ENCODE results near the gene MEA1.

The MEA1 gene

DNA sequence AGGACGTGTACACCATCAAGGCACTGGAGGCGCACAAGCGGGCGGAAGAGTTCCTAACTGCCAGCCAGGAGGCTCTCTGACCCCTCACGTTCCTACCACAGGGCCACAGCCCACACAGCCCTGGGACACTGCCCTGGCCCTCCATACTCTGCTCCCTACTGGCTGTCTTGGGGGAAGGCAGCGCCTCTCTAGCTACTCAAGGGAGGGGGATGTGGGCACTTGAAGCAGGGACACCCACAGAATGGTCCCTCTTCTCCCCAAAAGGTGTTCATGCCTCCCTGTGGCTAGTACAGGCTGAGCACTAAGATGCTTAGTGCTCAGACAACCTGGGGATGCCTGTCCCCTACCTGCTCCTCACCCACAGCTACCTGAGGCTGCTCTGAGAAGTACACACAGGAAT lies 2.5 kb downstream of the MEA1 start:
- Histone ChIP-seq H3K36me3 (ENCODE audit: control insufficient read depth in 1 of 2, insufficient read depth in 2 of 2, low read depth in 1 of 2, low read length in 2 of 2) (peaks cover 62 to 63% of the 10 kb centered on the region in 2 experiments), H2AK5ac (ENCODE audit: low read length, severe bottlenecking) (no peak overlapping the region), H3K27ac (ENCODE audit: low read length, poor library complexity, severe bottlenecking) (no peak overlapping the region), H4K8ac (ENCODE audit: low read length) (no peak overlapping the region), H3K9me3 (ENCODE audit: control insufficient read depth, low read length) (no peaks in the 10 kb centered on the region), H3K4ac (ENCODE audit: low read depth in 1 of 2, low read length in 2 of 2) (no peak overlapping the region), H2BK120ac (ENCODE audit: low read depth, low read length) (no peak overlapping the region), H3K14ac (ENCODE audit: low read length in 2 of 2) (no peak overlapping the region), H4K91ac (ENCODE audit: low read length) (no peak overlapping the region), H3K27me3 (ENCODE audit: control insufficient read depth in 1 of 2, insufficient read depth in 1 of 2, low read length in 2 of 2) (no peaks in the 10 kb centered on the region), H2AFZ (ENCODE audit: low read depth, low read length) (no peak overlapping the region), H3K18ac (ENCODE audit: low read depth in 1 of 2, low read length in 2 of 2) (no peak overlapping the region), H2BK12ac (ENCODE audit: low read length in 2 of 2) (no peak overlapping the region), H3K23ac (ENCODE audit: low read length in 2 of 2) (no peak overlapping the region), H3K4me2 (ENCODE audit: low read length, poor library complexity, severe bottlenecking) (no peak overlapping the region), H3K79me1 (replicated peaks; ENCODE audit: low read length, poor library complexity, severe bottlenecking) (peaks cover 31% of the 10 kb centered on the region), H2BK15ac (ENCODE audit: low read depth, poor library complexity, severe bottlenecking) (no peak overlapping the region), H3K4me1 (ENCODE audit: control insufficient read depth, insufficient read depth, low read depth, low read length) (peaks cover 17% of the 10 kb centered on the region), H3K4me3 (ENCODE audit: insufficient read depth in 1 of 2, low read depth in 1 of 2, low read length in 2 of 2) (no peak overlapping the region), H2BK5ac (ENCODE audit: low read depth, low read length, poor library complexity, severe bottlenecking) (no peak overlapping the region), H3K9ac (ENCODE audit: low read length) (peak overlapping the region; percentile 92)
- no peak for DNase-seq
- 84% methylated on average over 3 of the region's 6 CpGs for WGBS

DNA sequence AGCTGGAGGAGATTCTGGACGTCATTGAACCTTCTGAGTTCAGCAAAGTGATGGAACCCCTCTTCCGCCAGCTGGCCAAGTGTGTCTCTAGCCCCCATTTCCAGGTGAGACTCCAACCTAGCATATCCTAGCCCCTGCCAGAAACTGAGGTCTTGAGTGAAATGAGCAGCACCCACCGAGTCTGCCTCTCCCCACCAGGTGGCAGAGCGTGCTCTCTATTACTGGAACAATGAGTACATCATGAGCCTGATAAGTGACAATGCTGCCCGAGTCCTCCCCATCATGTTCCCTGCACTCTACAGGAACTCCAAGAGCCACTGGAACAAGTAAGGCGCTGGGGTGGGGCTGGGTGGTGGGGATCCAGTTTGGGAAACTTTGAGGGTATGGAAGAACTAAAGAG lies 4.6 kb downstream of the MEA1 start:
- no peak overlapping the region for H3K23ac ChIP-seq (ENCODE audit: low read length in 2 of 2)
- H4K91ac ChIP-seq (ENCODE audit: low read length), result no peak overlapping the region
- peaks cover 36% of the 10 kb centered on the region for H3K79me1 ChIP-seq (replicated peaks; ENCODE audit: low read length, poor library complexity, severe bottlenecking)
- H2AK5ac ChIP-seq (ENCODE audit: low read length, severe bottlenecking), result no peak overlapping the region
- no peaks in the 10 kb centered on the region for H3K9me3 ChIP-seq (ENCODE audit: control insufficient read depth, low read length)
- no peak overlapping the region for H2BK120ac ChIP-seq (ENCODE audit: low read depth, low read length)
- peak overlapping the region; percentile 24 for H4K8ac ChIP-seq (ENCODE audit: low read length)
- DNase-seq, result peak; percentile 39
- peaks cover 12% of the 10 kb centered on the region for H3K4me1 ChIP-seq (ENCODE audit: control insufficient read depth, insufficient read depth, low read depth, low read length)
- no peak overlapping the region for H2BK12ac ChIP-seq (ENCODE audit: low read length in 2 of 2)
- H3K27ac ChIP-seq (ENCODE audit: low read length, poor library complexity, severe bottlenecking), result no peak overlapping the region
- no peak overlapping the region for H3K4me2 ChIP-seq (ENCODE audit: low read length, poor library complexity, severe bottlenecking)
- no peak overlapping the region for H2AFZ ChIP-seq (ENCODE audit: low read depth, low read length)
- H2BK15ac ChIP-seq (ENCODE audit: low read depth, poor library complexity, severe bottlenecking), result no peak overlapping the region
- H3K27me3 ChIP-seq (ENCODE audit: control insufficient read depth in 1 of 2, insufficient read depth in 1 of 2, low read length in 2 of 2), result no peaks in the 10 kb centered on the region
- H2BK5ac ChIP-seq (ENCODE audit: low read depth, low read length, poor library complexity, severe bottlenecking), result no peak overlapping the region
- no peak overlapping the region for H3K4me3 ChIP-seq (ENCODE audit: insufficient read depth in 1 of 2, low read depth in 1 of 2, low read length in 2 of 2)
- H3K18ac ChIP-seq (ENCODE audit: low read depth in 1 of 2, low read length in 2 of 2), result no peak overlapping the region
- H3K9ac ChIP-seq (ENCODE audit: low read length), result no peak overlapping the region
- WGBS, result 83% methylated on average over 5 of the region's 6 CpGs
- H3K36me3 ChIP-seq (ENCODE audit: control insufficient read depth in 1 of 2, insufficient read depth in 2 of 2, low read depth in 1 of 2, low read length in 2 of 2), result peaks cover 63 to 68% of the 10 kb centered on the region in 2 experiments
- no peak overlapping the region for H3K14ac ChIP-seq (ENCODE audit: low read length in 2 of 2)
- H3K4ac ChIP-seq (ENCODE audit: low read depth in 1 of 2, low read length in 2 of 2), result no peak overlapping the region

DNA sequence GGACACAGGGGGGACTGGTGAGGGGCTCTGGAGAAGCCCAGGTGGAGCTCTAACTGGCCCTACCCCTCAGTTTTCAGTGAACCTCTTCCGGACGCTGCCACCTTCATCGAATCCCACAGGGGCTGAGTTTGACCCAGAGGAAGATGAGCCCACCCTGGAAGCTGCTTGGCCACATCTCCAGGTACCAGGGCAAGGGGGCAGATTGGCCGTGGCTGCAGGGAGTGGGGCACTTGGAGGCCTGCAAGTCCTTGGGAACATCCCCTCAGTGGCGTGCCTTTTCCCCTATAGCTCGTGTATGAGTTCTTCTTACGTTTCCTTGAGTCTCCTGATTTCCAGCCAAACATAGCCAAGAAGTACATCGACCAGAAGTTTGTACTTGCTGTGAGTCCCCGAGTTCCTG lies 6.6 kb downstream of the MEA1 start:
- H3K9ac ChIP-seq (ENCODE audit: low read length), result no peak overlapping the region
- H2BK15ac ChIP-seq (ENCODE audit: low read depth, poor library complexity, severe bottlenecking), result no peak overlapping the region
- H4K8ac ChIP-seq (ENCODE audit: low read length), result no peak overlapping the region
- no peak overlapping the region for H3K18ac ChIP-seq (ENCODE audit: low read depth in 1 of 2, low read length in 2 of 2)
- no peak overlapping the region for H2BK120ac ChIP-seq (ENCODE audit: low read depth, low read length)
- 95% methylated on average over 9 of the region's 9 CpGs for WGBS
- no peaks in the 10 kb centered on the region for H3K9me3 ChIP-seq (ENCODE audit: control insufficient read depth, low read length)
- H3K27me3 ChIP-seq (ENCODE audit: control insufficient read depth in 1 of 2, insufficient read depth in 1 of 2, low read length in 2 of 2), result no peaks in the 10 kb centered on the region
- H3K4me2 ChIP-seq (ENCODE audit: low read length, poor library complexity, severe bottlenecking), result no peak overlapping the region
- no peak overlapping the region for H4K91ac ChIP-seq (ENCODE audit: low read length)
- H2AFZ ChIP-seq (ENCODE audit: low read depth, low read length), result no peak overlapping the region
- H2AK5ac ChIP-seq (ENCODE audit: low read length, severe bottlenecking), result no peak overlapping the region
- no peak overlapping the region for H3K4ac ChIP-seq (ENCODE audit: low read depth in 1 of 2, low read length in 2 of 2)
- no peak overlapping the region for H2BK12ac ChIP-seq (ENCODE audit: low read length in 2 of 2)
- H3K23ac ChIP-seq (ENCODE audit: low read length in 2 of 2), result no peak overlapping the region
- peaks cover 3% of the 10 kb centered on the region for H3K4me1 ChIP-seq (ENCODE audit: control insufficient read depth, insufficient read depth, low read depth, low read length)
- no peak overlapping the region for H2BK5ac ChIP-seq (ENCODE audit: low read depth, low read length, poor library complexity, severe bottlenecking)
- H3K36me3 ChIP-seq (ENCODE audit: control insufficient read depth in 1 of 2, insufficient read depth in 2 of 2, low read depth in 1 of 2, low read length in 2 of 2), result peaks cover 63 to 69% of the 10 kb centered on the region in 2 experiments
- no peak overlapping the region for H3K27ac ChIP-seq (ENCODE audit: low read length, poor library complexity, severe bottlenecking)
- no peak overlapping the region for H3K4me3 ChIP-seq (ENCODE audit: insufficient read depth in 1 of 2, low read depth in 1 of 2, low read length in 2 of 2)
- peaks cover 40% of the 10 kb centered on the region for H3K79me1 ChIP-seq (replicated peaks; ENCODE audit: low read length, poor library complexity, severe bottlenecking)
- no peak overlapping the region for H3K14ac ChIP-seq (ENCODE audit: low read length in 2 of 2)
- DNase-seq, result no peak

GRCh38 chr6:43006251-43006650 lies 7.5 kb downstream of the MEA1 start:
- Histone ChIP-seq H4K8ac (ENCODE audit: low read length) (no peak overlapping the region), H2AFZ (ENCODE audit: low read depth, low read length) (no peak overlapping the region), H3K36me3 (ENCODE audit: control insufficient read depth in 1 of 2, insufficient read depth in 2 of 2, low read depth in 1 of 2, low read length in 2 of 2) (peaks cover 54 to 60% of the 10 kb centered on the region in 2 experiments), H3K27me3 (ENCODE audit: control insufficient read depth in 1 of 2, insufficient read depth in 1 of 2, low read length in 2 of 2) (no peaks in the 10 kb centered on the region), H4K91ac (ENCODE audit: low read length) (no peak overlapping the region), H3K4me3 (ENCODE audit: insufficient read depth in 1 of 2, low read depth in 1 of 2, low read length in 2 of 2) (no peak overlapping the region), H2BK5ac (ENCODE audit: low read depth, low read length, poor library complexity, severe bottlenecking) (no peak overlapping the region), H2BK120ac (ENCODE audit: low read depth, low read length) (no peak overlapping the region), H2BK15ac (ENCODE audit: low read depth, poor library complexity, severe bottlenecking) (no peak overlapping the region), H3K18ac (ENCODE audit: low read depth in 1 of 2, low read length in 2 of 2) (no peak overlapping the region), H2BK12ac (ENCODE audit: low read length in 2 of 2) (no peak overlapping the region), H3K4me2 (ENCODE audit: low read length, poor library complexity, severe bottlenecking) (no peak overlapping the region), H3K79me1 (replicated peaks; ENCODE audit: low read length, poor library complexity, severe bottlenecking) (peaks cover 37% of the 10 kb centered on the region), H3K4me1 (ENCODE audit: control insufficient read depth, insufficient read depth, low read depth, low read length) (no peaks in the 10 kb centered on the region), H3K14ac (ENCODE audit: low read length in 2 of 2) (no peak overlapping the region), H3K9me3 (ENCODE audit: control insufficient read depth, low read length) (no peaks in the 10 kb centered on the region), H3K4ac (ENCODE audit: low read depth in 1 of 2, low read length in 2 of 2) (no peak overlapping the region), H3K23ac (ENCODE audit: low read length in 2 of 2) (no peak overlapping the region), H3K27ac (ENCODE audit: low read length, poor library complexity, severe bottlenecking) (no peak overlapping the region), H3K9ac (ENCODE audit: low read length) (no peak overlapping the region), H2AK5ac (ENCODE audit: low read length, severe bottlenecking) (no peak overlapping the region)
- no peak for DNase-seq
- WGBS, result 93% methylated on average over 11 of the region's 11 CpGs
